NCI-H82 (cell line): ENCODE measurements around the gene GJA9.

Experiments used
- DNase-seq: peaks from one replicate; lab custom pipeline; 2025; lab: John Stamatoyannopoulos, UW

GJA9 gene

GRCh38 chr1:38831731-38832369 is 49.5 kb downstream of the GJA9 start:
- no peak for DNase-seq

- DNase-seq, result no peak
These were observed 52.0 kb downstream of the GJA9 start for GRCh38 chr1:38829368-38829767.

GRCh38 chr1:38827318-38827717 is 54.1 kb downstream of the GJA9 start:
- DNase-seq, result no peak

- no peak for DNase-seq
These were observed 54.5 kb downstream of the GJA9 start for GRCh38 chr1:38826886-38827285.

- DNase-seq, result no peak
These were observed 55.1 kb downstream of the GJA9 start for GRCh38 chr1:38826262-38826661.
